ENCODE measurements around the gene SMIM45.

DNA sequence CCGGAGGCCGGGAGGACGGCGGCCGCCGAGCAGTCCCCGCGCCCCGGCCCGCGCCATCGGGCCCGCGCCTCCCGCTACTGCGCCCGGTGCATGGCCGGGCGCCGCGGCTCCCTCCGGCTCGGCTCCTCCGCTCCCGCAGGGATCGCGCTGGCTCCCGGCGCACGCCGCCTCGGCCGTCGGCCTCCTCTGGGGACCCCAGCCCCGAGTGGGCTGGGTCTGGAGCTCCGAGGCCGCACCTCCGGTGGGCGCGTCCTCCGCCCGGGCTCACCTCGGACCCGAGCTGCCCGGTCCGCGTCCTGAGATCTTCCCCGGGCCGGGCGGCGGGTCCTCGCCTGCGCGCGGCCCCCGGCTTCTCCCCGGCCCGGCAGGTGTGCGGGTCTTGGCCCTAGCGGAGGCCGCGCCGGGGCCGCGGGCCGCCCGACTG, 37.3 kb upstream of the SMIM45 start:
- TF ChIP-seq POLR2A (IDR thresholded peaks at IDR 0.05) = no peak
- TF ChIP-seq, protein P1, sequence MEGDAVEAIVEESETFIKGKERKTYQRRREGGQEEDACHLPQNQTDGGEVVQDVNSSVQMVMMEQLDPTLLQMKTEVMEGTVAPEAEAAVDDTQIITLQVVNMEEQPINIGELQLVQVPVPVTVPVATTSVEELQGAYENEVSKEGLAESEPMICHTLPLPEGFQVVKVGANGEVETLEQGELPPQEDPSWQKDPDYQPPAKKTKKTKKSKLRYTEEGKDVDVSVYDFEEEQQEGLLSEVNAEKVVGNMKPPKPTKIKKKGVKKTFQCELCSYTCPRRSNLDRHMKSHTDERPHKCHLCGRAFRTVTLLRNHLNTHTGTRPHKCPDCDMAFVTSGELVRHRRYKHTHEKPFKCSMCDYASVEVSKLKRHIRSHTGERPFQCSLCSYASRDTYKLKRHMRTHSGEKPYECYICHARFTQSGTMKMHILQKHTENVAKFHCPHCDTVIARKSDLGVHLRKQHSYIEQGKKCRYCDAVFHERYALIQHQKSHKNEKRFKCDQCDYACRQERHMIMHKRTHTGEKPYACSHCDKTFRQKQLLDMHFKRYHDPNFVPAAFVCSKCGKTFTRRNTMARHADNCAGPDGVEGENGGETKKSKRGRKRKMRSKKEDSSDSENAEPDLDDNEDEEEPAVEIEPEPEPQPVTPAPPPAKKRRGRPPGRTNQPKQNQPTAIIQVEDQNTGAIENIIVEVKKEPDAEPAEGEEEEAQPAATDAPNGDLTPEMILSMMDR (IDR thresholded peaks at IDR 0.05) = no peak
